Ramos (cell line): ENCODE results near the gene ARL14EP.

Experiments
- in situ Hi-C: fragments of 300-500 bp; cut with MboI; formaldehyde crosslinking; loops from one replicate; pipeline ENCODE4 v1.14.3; 2022; ENCODE audit warnings: low sequenced_read_pairs; ENCODE audit not compliant: unreplicated experiment

Gene ARL14EP

GRCh38 chr11:30326114-30326778, 3.3 kb downstream of the ARL14EP start:
- in situ Hi-C loops = no loop called here

GRCh38 chr11:30326906-30327305, 4.0 kb downstream of the ARL14EP start:
- in situ Hi-C loops = no loop called here

GRCh38 chr11:30328681-30329080, 5.8 kb downstream of the ARL14EP start:
- in situ Hi-C loops = no loop called here

- in situ Hi-C loops = no loop called here
These were observed 6.4 kb downstream of the ARL14EP start for GRCh38 chr11:30329150-30329940.

GRCh38 chr11:30333405-30333804, 10.5 kb downstream of the ARL14EP start:
- in situ Hi-C loops = no loop called here

GRCh38 chr11:30342736-30343166, 19.8 kb downstream of the ARL14EP start:
- in situ Hi-C loops = no loop called here

- in situ Hi-C loops = no loop called here
These were observed 21.2 kb downstream of the ARL14EP start for GRCh38 chr11:30344085-30344484.

GRCh38 chr11:30345644-30346043, 22.7 kb downstream of the ARL14EP start:
- in situ Hi-C loops = no loop called here

- in situ Hi-C loops = no loop called here
These were observed 23.3 kb downstream of the ARL14EP start for GRCh38 chr11:30346068-30346688.

- in situ Hi-C loops = no loop called here
These were observed 25.1 kb downstream of the ARL14EP start for GRCh38 chr11:30348035-30348434.

- in situ Hi-C loops = loop anchor here (10.0 kb wide), 1 partner anchor 565 kb away; no protein-coding TSS in a partner anchor
These were observed 27.0 kb downstream of the ARL14EP start for GRCh38 chr11:30349885-30350284.

GRCh38 chr11:30350384-30350783, 27.5 kb downstream of the ARL14EP start:
- in situ Hi-C loops = loop anchor here (10.0 kb wide), 1 partner anchor 564 kb away; no protein-coding TSS in a partner anchor

- in situ Hi-C loops = loop anchor here (10.0 kb wide), 1 partner anchor 564 kb away; no protein-coding TSS in a partner anchor
These were observed 28.2 kb downstream of the ARL14EP start for GRCh38 chr11:30351061-30351460.

- in situ Hi-C loops = loop anchor here (10.0 kb wide), 1 partner anchor 558 kb away; no protein-coding TSS in a partner anchor
These were observed 33.5 kb downstream of the ARL14EP start for GRCh38 chr11:30356391-30356790.

GRCh38 chr11:30357872-30358271, 35.0 kb downstream of the ARL14EP start:
- in situ Hi-C loops = loop anchor here (10.0 kb wide), 1 partner anchor 557 kb away; no protein-coding TSS in a partner anchor

GRCh38 chr11:30358536-30358935, 35.6 kb downstream of the ARL14EP start:
- in situ Hi-C loops = loop anchor here (10.0 kb wide), 1 partner anchor 556 kb away; no protein-coding TSS in a partner anchor

GRCh38 chr11:30360741-30361140, 37.8 kb downstream of the ARL14EP start:
- in situ Hi-C loops = no loop called here

- in situ Hi-C loops = no loop called here
These were observed 41.4 kb downstream of the ARL14EP start for GRCh38 chr11:30364139-30364836.

- in situ Hi-C loops = no loop called here
These were observed 42.1 kb downstream of the ARL14EP start for GRCh38 chr11:30364837-30365482.
